Gastrocnemius medialis (tissue), 4 donors: ENCODE results near the gene CARD8. TPM values are rescaled to one million over a fixed set of nuclear protein-coding genes. Genes with fewer than 3 reads are reported as not detected.
"Not testable (repeated sequence)": the region's sequence is repeated elsewhere in the genome, so short reads cannot be mapped to it uniquely, and the experiment has no call there.

Source experiments
- ATAC-seq, 2 donors: fragments of 150-250 bp; one replicate each; pipeline ENCODE4 v1.9.1; 2016
- DNase-seq, 2 donors: peaks; one replicate each; pipeline ENCODE4 v3.0.0-alpha.2; 2019
- H3K27ac ChIP-seq, 4 donors: fragments of 200-600 bp; sonication (generic); 1 replicate in 1 of 4; 2 replicates in 3 of 4; pipeline ENCODE4 v1.5.1; 2016 to 2018; ENCODE audit warnings: mild to moderate bottlenecking in 2 of 4, moderate library complexity in 1 of 4
- H3K27me3 ChIP-seq, 3 donors: fragments of 200-600 bp; sonication (generic) in 2 of 3; 1 replicate in 1 of 3; 2 replicates in 2 of 3; pipeline versions ENCODE4 v1.5.1 to v1.6.0; 2016 to 2019; ENCODE audit warnings: mild to moderate bottlenecking in 1 of 3, moderate library complexity in 1 of 3
- H3K36me3 ChIP-seq, 2 donors: fragments of 200-600 bp; sonication (generic) in 1 of 2; one replicate each; pipeline ENCODE4 v1.5.1; 2017 to 2018
- H3K4me1 ChIP-seq, 2 donors: fragments of 200-600 bp; sonication (generic) in 1 of 2; one replicate each; pipeline ENCODE4 v1.5.1; 2016 to 2017; ENCODE audit warnings: mild to moderate bottlenecking in 2 of 2
- H3K4me3 ChIP-seq, 4 donors: fragments of 200-600 bp; sonication (generic) in 3 of 4; 1 replicate in 1 of 4; 2 replicates in 3 of 4; pipeline ENCODE4 v1.5.1; 2016 to 2019; ENCODE audit warnings: mild to moderate bottlenecking in 2 of 4
- H3K9me3 ChIP-seq, 3 donors: fragments of 200-600 bp; sonication (generic) in 2 of 3; 1 replicate in 1 of 3; 2 replicates in 2 of 3; pipeline ENCODE4 v1.5.1; 2016 to 2019
- CTCF ChIP-seq, 5 experiments: fragments of 450-650 bp in 3 of 5; fragments of 200-600 bp in 2 of 5; sonication (generic) in 2 of 5; IDR thresholded peaks in 4 of 5; conservative IDR thresholded peaks in 1 of 5; 1 replicate in 4 of 5; 2 replicates in 1 of 5; pipeline ENCODE4 v1.5.1; 2016 to 2019; ENCODE audit warnings: antibody characterized with exemption in 5 of 5, mild to moderate bottlenecking in 3 of 5, moderate library complexity in 3 of 5
- POLR2A ChIP-seq, 2 donors: fragments of 450-650 bp; IDR thresholded peaks; one replicate each; pipeline ENCODE4 v1.6.1; 2017; ENCODE audit warnings: antibody characterized with exemption in 2 of 2, mild to moderate bottlenecking in 2 of 2, moderate library complexity in 2 of 2
- in situ Hi-C, 4 donors: fragments of 200-750 bp; cut with MboI; loops; one replicate each; pipeline versions ENCODE4 v1.15.0 to v1.8.0; 2017; ENCODE audit warnings: low sequenced_read_pairs in 4 of 4
- intact Hi-C: fragments of 100-400 bp; cut with DNase I; formaldehyde crosslinking; loops from one replicate; pipeline ENCODE4 v1.15.1; 2023; ENCODE audit warnings: low total_unique reads
- total RNA-seq, 4 donors: library from RNA; depleted of rRNA; stranded (reverse); fragments of >200 nt; gene quantifications; one replicate each; pipeline versions ENCODE4 v1.1.0 to v1.2.3, GENCODE V29; 2016

The CARD8 gene
- total RNA-seq, 4 donors from 2014 or later: 15.7 to 23.3 (median 20.2) TPM

GRCh38 chr19:48221628-48222027, 34.1 kb downstream of the CARD8 start:
- intact Hi-C loops (no loop called here), in situ Hi-C loops (no loop called here)
- no peak overlapping the region for H3K27ac ChIP-seq
- H3K4me3 ChIP-seq: no peak overlapping the region
- H3K36me3 ChIP-seq: peaks cover 0 to 9% of the 10 kb centered on the region in 2 donors
- TF ChIP-seq POLR2A (IDR thresholded peaks at IDR 0.05) (no peak), CTCF (IDR thresholded peaks at IDR 0.05 in 4 of 5, conservative IDR thresholded peaks at IDR 0.05 in 1 of 5) (no peak)
- no peaks in the 10 kb centered on the region for H3K9me3 ChIP-seq
- no peak for DNase-seq
- H3K27me3 ChIP-seq: no peaks in the 10 kb centered on the region
- ATAC-seq: no peak
- H3K4me1 ChIP-seq: no peaks in the 10 kb centered on the region

GRCh38 chr19:48220784-48221183, 34.9 kb downstream of the CARD8 start:
- DNase-seq, ATAC-seq, H3K4me3 ChIP-seq, H3K27ac ChIP-seq, intact Hi-C loops, H3K36me3 ChIP-seq, H3K4me1 ChIP-seq, H3K9me3 ChIP-seq, in situ Hi-C loops, H3K27me3 ChIP-seq: not testable (repeated sequence)

- H3K4me1 ChIP-seq: no peaks in the 10 kb centered on the region
- H3K4me3 ChIP-seq: no peak overlapping the region
- intact Hi-C loops (no loop called here), in situ Hi-C loops (no loop called here)
- ATAC-seq (no peak), DNase-seq (no peak)
- no peaks in the 10 kb centered on the region for H3K9me3 ChIP-seq
- no peak overlapping the region for H3K27ac ChIP-seq
- TF ChIP-seq CTCF (IDR thresholded peaks at IDR 0.05 in 4 of 5, conservative IDR thresholded peaks at IDR 0.05 in 1 of 5) (no peak), POLR2A (IDR thresholded peaks at IDR 0.05) (no peak)
- H3K36me3 ChIP-seq: peaks cover 0 to 18% of the 10 kb centered on the region in 2 donors
- no peaks in the 10 kb centered on the region for H3K27me3 ChIP-seq
Measured at GRCh38 chr19:48218997-48219396, 36.7 kb downstream of the CARD8 start.

- Histone ChIP-seq H3K9me3 (no peaks in the 10 kb centered on the region), H3K27ac (no peak overlapping the region), H3K36me3 (peaks cover 0 to 33% of the 10 kb centered on the region in 2 donors), H3K4me3 (no peak overlapping the region), H3K27me3 (no peaks in the 10 kb centered on the region), H3K4me1 (no peaks in the 10 kb centered on the region)
- intact Hi-C loops: no loop called here
- DNase-seq (no peak), ATAC-seq (no peak)
- TF ChIP-seq CTCF (IDR thresholded peaks at IDR 0.05 in 4 of 5, conservative IDR thresholded peaks at IDR 0.05 in 1 of 5) (no peak), POLR2A (IDR thresholded peaks at IDR 0.05) (no peak)
- in situ Hi-C loops: no loop called here
Measured at GRCh38 chr19:48216933-48217332, 38.8 kb downstream of the CARD8 start.

- in situ Hi-C loops: no loop called here
- H3K4me1 ChIP-seq: no peaks in the 10 kb centered on the region
- no peaks in the 10 kb centered on the region for H3K9me3 ChIP-seq
- H3K27me3 ChIP-seq: no peaks in the 10 kb centered on the region
- H3K36me3 ChIP-seq: peaks cover 0 to 44% of the 10 kb centered on the region in 2 donors
- H3K4me3 ChIP-seq: no peak overlapping the region
- TF ChIP-seq CTCF (IDR thresholded peaks at IDR 0.05 in 4 of 5, conservative IDR thresholded peaks at IDR 0.05 in 1 of 5) (no peak), POLR2A (IDR thresholded peaks at IDR 0.05) (no peak)
- DNase-seq (no peak), ATAC-seq (no peak)
- intact Hi-C loops: no loop called here
- H3K27ac ChIP-seq: no peak overlapping the region
Measured at GRCh38 chr19:48213959-48214358, 41.8 kb downstream of the CARD8 start.
